GM20000 (cell line): ENCODE results near the gene SYTL3.

Source experiments
- DNase-seq: peaks from one replicate; pipeline ENCODE4 v3.0.0; 2012; ENCODE audit warnings: low spot score
- TF ChIP-seq, protein P1 (sequence below): IDR thresholded peaks from 2 replicates; pipeline ENCODE4 v1.5.1; 2012; ENCODE audit warnings: mild to moderate bottlenecking, control low read depth; ENCODE audit errors: extremely low read depth, missing control alignments

Gene SYTL3

DNA sequence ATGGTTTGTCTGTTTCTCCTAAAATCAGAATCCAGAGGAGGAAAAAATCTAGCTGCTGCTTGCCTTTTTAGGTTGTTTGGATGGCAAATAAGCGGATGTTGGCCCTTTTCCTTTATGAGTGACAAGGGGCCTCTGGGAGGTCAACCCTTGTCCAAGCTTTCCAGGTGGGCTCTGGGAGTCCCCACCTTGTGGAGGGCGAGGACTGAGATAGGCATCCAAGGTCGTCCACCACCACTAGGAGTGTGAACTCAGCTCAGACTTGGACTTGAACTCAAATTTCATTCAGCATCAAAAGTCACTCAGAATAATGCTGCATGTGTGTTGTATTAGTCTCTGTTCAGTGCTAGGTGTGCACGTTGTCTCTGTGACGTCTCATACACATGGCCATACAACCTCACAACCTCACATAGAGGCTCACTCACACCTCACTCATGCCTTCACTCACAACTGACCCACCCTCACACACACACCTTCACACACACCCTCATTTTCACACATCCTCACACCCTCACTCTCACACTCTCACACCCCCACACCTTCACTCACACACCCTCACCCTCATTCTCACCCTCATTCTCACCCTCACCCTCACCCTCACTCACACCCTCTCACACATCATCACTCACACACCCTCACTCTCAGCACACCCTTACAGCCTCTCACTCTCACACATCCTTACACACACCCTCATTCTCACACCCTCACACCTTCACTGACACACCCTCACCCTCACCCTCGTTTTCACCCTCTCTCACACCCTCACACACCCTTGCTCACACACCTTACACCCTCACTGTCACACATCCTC is 23.3 kb upstream of the SYTL3 start:
- TF ChIP-seq, protein P1, sequence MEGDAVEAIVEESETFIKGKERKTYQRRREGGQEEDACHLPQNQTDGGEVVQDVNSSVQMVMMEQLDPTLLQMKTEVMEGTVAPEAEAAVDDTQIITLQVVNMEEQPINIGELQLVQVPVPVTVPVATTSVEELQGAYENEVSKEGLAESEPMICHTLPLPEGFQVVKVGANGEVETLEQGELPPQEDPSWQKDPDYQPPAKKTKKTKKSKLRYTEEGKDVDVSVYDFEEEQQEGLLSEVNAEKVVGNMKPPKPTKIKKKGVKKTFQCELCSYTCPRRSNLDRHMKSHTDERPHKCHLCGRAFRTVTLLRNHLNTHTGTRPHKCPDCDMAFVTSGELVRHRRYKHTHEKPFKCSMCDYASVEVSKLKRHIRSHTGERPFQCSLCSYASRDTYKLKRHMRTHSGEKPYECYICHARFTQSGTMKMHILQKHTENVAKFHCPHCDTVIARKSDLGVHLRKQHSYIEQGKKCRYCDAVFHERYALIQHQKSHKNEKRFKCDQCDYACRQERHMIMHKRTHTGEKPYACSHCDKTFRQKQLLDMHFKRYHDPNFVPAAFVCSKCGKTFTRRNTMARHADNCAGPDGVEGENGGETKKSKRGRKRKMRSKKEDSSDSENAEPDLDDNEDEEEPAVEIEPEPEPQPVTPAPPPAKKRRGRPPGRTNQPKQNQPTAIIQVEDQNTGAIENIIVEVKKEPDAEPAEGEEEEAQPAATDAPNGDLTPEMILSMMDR = no peak
- no peak for DNase-seq

DNA sequence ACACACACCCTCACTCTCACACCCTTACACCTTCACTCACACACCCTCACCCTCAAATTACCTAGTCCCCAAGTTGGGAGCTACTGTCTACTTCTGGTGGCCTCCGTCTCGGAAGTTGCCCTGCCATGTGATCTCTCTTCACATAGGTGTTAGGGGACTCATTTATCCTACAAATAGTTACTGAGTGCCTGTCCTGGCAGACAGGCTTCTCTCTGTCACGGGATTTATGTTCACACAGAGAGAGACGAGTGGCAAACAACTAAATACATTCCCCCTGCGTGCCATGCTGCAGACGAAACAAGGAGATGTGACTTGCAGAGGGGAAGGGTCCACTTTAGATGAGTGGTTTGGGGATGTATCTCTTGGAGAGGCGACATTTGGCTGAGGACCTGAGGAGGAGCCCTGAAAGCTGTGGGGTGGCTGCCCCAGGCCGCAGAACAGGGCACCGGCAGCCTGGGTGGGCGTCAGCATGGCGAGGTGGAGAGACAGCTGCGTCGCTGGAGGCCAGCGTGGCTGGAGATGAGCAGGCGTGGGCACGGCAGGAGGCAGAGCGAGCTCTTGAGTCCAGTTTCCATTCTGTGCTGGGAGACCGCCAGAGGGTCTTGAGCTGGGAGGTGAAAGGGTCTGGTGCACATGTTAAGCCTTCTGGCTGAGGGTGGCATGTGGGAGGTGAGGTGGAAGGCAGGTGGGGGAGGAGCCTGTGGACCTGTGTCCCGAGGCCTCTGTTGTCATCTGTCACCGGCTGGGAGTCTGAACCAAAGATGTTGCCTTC is 22.5 kb upstream of the SYTL3 start:
- DNase-seq = no peak
- TF ChIP-seq, protein P1 = no peak

DNA sequence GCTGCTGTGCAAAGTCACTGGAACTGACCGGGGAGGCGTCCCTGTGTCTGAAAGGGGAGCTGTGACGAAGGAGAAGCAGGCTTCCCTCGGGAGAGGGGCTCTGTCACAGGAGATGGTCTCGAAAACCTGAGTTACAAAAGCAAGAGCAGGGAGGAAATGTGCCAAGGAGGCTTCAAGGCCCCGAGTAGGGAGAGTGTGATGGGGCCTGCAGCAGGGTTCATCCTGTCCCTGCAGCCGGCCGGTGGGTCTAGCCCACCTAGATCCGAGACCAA is 22.0 kb upstream of the SYTL3 start:
- DNase-seq = no peak
- TF ChIP-seq, protein P1 = no peak

DNA sequence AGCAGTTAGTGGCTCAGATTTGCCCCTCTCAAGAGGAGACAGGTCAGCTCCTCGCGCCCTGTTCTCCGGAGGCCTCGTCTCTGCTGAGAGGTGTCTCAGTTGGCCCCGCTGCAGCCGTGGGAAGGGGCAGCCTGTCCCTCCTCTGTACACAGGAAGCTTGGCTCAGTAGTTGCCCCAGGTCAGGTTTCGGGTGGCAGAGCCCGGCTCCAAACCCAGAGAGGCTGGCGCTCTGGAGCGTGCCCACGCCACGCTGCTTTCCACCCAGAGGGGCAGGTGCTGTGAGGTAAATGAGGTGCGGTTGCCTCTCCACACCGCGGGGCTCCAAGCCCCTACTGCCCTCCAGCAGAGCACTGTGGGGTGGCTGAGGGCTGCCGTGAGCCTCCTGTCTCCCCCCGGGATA is 21.3 kb upstream of the SYTL3 start:
- no peak for DNase-seq
- TF ChIP-seq, protein P1 = no peak

DNA sequence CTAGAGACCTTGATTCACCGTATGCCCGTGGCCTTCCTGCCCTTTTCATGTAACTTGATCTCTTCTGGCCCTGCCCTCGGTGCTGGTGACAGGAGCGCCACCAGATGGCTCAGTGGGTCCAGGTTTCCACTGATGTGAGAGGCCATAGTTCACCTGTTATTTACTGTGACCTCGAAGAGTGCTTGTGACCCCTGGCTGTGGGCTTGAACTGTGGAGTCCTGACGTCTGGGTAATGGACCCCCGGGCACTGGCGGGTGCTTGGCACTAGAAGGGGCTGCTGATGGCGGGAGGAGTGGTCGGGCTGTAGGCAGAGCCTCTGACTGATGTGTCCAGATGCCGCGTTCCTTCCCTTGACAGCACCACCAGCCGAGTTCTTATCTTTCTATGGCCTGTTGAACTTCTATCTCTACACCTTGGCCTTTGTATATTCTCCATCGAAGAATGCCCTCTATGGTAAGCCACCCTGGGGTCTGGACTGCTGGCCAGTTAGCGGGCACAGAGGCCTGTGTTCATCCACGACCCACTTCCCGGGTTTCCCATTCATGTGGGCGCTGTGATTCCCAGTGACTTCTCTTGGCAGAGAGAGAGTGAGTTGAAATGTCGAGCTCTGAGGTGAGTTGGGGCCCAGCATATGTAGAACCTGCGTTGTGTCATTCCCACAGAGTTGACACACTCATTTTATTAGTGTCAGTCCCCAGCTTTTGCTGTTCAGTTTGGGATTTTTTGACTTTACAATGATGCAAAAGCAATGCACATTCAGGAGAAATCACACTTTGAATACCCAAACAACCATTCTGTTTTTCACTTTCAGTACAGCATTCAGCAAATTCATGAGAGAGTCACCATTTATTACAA is 20.3 kb upstream of the SYTL3 start:
- no peak for DNase-seq
- TF ChIP-seq, protein P1 = no peak

DNA sequence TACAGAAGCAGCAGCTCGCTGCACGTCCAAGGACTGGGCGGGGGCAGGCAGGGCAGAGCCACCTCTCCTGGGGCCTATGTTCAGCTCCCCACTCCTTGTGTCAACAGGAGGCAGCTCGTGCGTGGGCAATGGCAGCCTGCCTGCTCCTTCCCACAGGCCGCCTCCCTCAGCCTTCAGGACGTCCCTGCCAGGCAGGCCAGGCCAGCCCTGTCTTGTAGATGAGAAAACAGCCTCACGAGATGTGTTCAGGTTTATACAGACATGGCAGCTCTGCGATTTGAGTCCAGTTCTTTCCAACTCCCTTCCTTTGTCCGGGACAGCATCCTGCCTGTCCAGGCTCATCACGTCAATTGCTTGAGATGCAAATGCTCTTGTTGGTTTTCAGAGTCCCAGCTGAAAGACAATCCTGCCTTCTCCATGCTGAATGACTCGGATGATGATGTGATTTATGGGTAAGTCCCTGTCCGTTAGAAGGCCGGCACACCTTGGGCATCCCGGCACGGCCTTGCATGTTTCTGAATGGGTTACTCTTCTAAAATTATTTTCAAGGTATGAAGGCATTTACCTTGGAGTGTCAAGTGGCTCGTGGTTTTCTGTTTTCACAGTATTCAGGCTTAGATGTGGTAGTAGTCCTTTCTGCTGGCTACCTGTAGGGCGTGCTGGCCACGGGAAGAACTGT is 18.8 kb upstream of the SYTL3 start:
- TF ChIP-seq, protein P1 = no peak
- DNase-seq = no peak
